Measurements from ENCODE around the gene UBAC2. TPM values are rescaled to one million over a fixed set of nuclear protein-coding genes. Genes with fewer than 3 reads are reported as not detected.

UBAC2 gene
- total and polyA plus RNA-seq, 2 donors (not counting 3 experiments of a cell fraction or from before 2014, with no cell fraction given) = 45.7 to 54.4 TPM

- FAIRE-seq (no peak), DNase-seq (ENCODE audit: low read depth, low spot score) (no peak)
- no peak overlapping the region for H2AFZ ChIP-seq (ENCODE audit: low read depth, low read length)
- no peaks in the 10 kb centered on the region for H3K4me1 ChIP-seq (ENCODE audit: control insufficient read depth, extremely low read depth, insufficient read depth, low read length)
- H3K79me2 ChIP-seq (ENCODE audit: control insufficient read depth, insufficient read depth, low read length) = peaks cover 31% of the 10 kb centered on the region
- dilution Hi-C loops (cut with MboI; ENCODE audit: extremely low pct_ligation_motif_present, low sequenced_read_pairs) (no loop called here), intact Hi-C loops (cut with micrococcal nuclease) (no loop called here)
- no peak overlapping the region for H3K9ac ChIP-seq (replicated peaks; ENCODE audit: extremely low read depth, insufficient read depth, low read length)
- no peak overlapping the region for H3K4me2 ChIP-seq (ENCODE audit: insufficient read depth, low read length)
- ChIA-PET CTCF (interaction anchor here (1.1 to 1.7 kb wide), 5 partner anchors 12 to 206 kb away, joined by 3 to 9 read pairs (median 3); partner anchors contain the start of gene UBAC2), POLR2A (no interaction called here)
- TF ChIP-seq, protein P1, sequence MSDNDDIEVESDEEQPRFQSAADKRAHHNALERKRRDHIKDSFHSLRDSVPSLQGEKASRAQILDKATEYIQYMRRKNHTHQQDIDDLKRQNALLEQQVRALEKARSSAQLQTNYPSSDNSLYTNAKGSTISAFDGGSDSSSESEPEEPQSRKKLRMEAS (IDR thresholded peaks at IDR 0.05; ENCODE audit: insufficient read depth, insufficient read length) = no peak
- TF ChIP-seq POLR2AphosphoS5 (IDR thresholded peaks at IDR 0.05; ENCODE audit: insufficient read depth, low read depth, low read length) = no peak
- TF ChIP-seq MYC (IDR thresholded peaks at IDR 0.05; ENCODE audit: low read depth, low read length) = no peak
- no peak for TF ChIP-seq FOS (IDR thresholded peaks at IDR 0.05; ENCODE audit: borderline replicate concordance, insufficient read depth, low read length)
- TF ChIP-seq JUN (IDR thresholded peaks at IDR 0.05; ENCODE audit: borderline replicate concordance, insufficient read depth, insufficient read length, low read depth) = no peak
- TF ChIP-seq EZH2 (IDR thresholded peaks at IDR 0.05; ENCODE audit: borderline replicate concordance, low read depth, low read length, severe bottlenecking) = no peak
- TF ChIP-seq CTCF (IDR thresholded peaks at IDR 0.05; ENCODE audit: extremely low read depth in 1 of 2, insufficient read depth in 1 of 2, low read depth in 1 of 2, low read length in 2 of 2) = no peak
- no peak for TF ChIP-seq GATA2 (IDR thresholded peaks at IDR 0.05; ENCODE audit: insufficient read depth, insufficient read length, low read depth, low read length)
- TF ChIP-seq POLR2A (IDR thresholded peaks at IDR 0.05; ENCODE audit: low read depth, low read length) = no peak
- no peaks in the 10 kb centered on the region for H3K9me3 ChIP-seq (replicated peaks; ENCODE audit: control insufficient read depth, insufficient read depth, low read length)
- no peaks in the 10 kb centered on the region for H4K20me1 ChIP-seq (replicated peaks; ENCODE audit: control insufficient read depth, extremely low read depth, insufficient read depth, low read length)
- H3K36me3 ChIP-seq (ENCODE audit: control insufficient read depth in 2 of 2, extremely low read depth in 1 of 2, insufficient read depth in 2 of 2, low read length in 2 of 2) = peaks cover 0 to 3% of the 10 kb centered on the region in 2 experiments
- no peaks in the 10 kb centered on the region for H3K9me1 ChIP-seq (replicated peaks; ENCODE audit: control insufficient read depth, extremely low read depth, insufficient read depth, low read length)
- H3K27ac ChIP-seq (ENCODE audit: insufficient read depth, low read depth, low read length) = no peak overlapping the region
- BruUV-seq (replicated peaks) = no TSS peak
- H3K4me3 ChIP-seq (replicated peaks in 1 of 3; ENCODE audit: insufficient read depth in 1 of 3, low read depth in 1 of 3, low read length in 3 of 3) = no peak overlapping the region
- H3K27me3 ChIP-seq (ENCODE audit: control insufficient read depth in 2 of 2, insufficient read depth in 2 of 2, low read length in 2 of 2) = no peaks in the 10 kb centered on the region
Observed at GRCh38 chr13:99230991-99231390, 30.3 kb downstream of the UBAC2 start.
